K562 (cell line): ENCODE data around the gene KIF20A.

Experiments used
- HCFC1 ChIP-seq: IDR thresholded peaks from 2 replicates; pipeline ENCODE4 v1.6.1; 2012; ENCODE audit warnings: low read depth, low read length, improper control_type of control experiment
- ZNF584 ChIP-seq: fragments of 200-800 bp; sonication (Bioruptor generic); IDR thresholded peaks from 2 replicates; pipeline ENCODE4 v1.6.1; 2016; ENCODE audit warnings: low read depth, mild to moderate bottlenecking, missing genetic modification characterization, missing compliant biosample characterization
- TF ChIP-seq, protein P1 (sequence below), 2 experiments: fragments of 450-650 bp in 1 of 2; IDR thresholded peaks; 2 replicates each; pipeline ENCODE4 v1.6.1; 2011 to 2017; ENCODE audit warnings: low read depth in 2 of 2, antibody characterized with exemption in 1 of 2, borderline replicate concordance in 1 of 2, low read length in 1 of 2, mild to moderate bottlenecking in 1 of 2, mixed read lengths in 1 of 2; ENCODE audit not compliant: control insufficient read depth in 1 of 2

DNA sequence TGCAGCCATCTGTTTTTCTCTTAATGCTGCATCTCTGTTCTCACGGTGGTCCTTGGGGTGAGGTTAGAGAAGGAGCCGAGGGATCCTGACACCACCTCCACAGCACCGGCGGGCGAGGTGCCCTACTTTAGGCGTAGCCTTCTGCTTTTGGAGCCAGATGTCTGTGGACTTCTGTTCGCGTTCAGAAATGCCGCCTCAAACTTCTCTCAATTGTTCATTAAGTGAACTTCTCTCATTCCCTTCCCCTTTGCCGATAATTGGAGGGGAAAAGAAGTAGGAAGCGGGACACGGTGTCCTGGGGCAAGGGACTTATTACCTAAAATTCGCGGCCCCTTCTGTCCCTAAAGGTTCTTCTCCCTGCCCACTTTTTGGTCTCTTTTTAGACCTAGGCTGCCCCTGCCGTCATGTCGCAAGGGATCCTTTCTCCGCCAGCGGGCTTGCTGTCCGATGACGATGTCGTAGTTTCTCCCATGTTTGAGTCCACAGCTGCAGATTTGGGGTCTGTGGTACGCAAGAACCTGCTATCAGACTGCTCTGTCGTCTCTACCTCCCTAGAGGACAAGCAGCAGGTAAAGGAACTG is 455 bp downstream of the KIF20A start:
- TF ChIP-seq ZNF584 (no peak), HCFC1 (no peak)
- TF ChIP-seq, protein P1, sequence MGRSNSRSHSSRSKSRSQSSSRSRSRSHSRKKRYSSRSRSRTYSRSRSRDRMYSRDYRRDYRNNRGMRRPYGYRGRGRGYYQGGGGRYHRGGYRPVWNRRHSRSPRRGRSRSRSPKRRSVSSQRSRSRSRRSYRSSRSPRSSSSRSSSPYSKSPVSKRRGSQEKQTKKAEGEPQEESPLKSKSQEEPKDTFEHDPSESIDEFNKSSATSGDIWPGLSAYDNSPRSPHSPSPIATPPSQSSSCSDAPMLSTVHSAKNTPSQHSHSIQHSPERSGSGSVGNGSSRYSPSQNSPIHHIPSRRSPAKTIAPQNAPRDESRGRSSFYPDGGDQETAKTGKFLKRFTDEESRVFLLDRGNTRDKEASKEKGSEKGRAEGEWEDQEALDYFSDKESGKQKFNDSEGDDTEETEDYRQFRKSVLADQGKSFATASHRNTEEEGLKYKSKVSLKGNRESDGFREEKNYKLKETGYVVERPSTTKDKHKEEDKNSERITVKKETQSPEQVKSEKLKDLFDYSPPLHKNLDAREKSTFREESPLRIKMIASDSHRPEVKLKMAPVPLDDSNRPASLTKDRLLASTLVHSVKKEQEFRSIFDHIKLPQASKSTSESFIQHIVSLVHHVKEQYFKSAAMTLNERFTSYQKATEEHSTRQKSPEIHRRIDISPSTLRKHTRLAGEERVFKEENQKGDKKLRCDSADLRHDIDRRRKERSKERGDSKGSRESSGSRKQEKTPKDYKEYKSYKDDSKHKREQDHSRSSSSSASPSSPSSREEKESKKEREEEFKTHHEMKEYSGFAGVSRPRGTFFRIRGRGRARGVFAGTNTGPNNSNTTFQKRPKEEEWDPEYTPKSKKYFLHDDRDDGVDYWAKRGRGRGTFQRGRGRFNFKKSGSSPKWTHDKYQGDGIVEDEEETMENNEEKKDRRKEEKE (IDR thresholded peaks at IDR 0.05; ENCODE audit: borderline replicate concordance in 1 of 2, control insufficient read depth in 1 of 2, low read depth in 2 of 2, low read length in 1 of 2) = no peak
